EH (cell line): Measurements from ENCODE around the gene ETV6.
A peak's percentile ranks its signal among the peaks of the same experiment; 100 is the strongest.

ENCODE experiments used
- DNase-seq: peaks from one replicate; pipeline ENCODE4 v3.0.0-alpha.2; 2015; ENCODE audit warnings: low read depth

ETV6 gene

GRCh38 chr12:11827091-11828061 is 177.9 kb downstream of the ETV6 start:
- peak; percentile 39 for DNase-seq

- no peak for DNase-seq
These were observed 180.3 kb downstream of the ETV6 start for GRCh38 chr12:11829764-11830194.

- no peak for DNase-seq
These were observed 180.9 kb downstream of the ETV6 start for GRCh38 chr12:11830307-11830801.

GRCh38 chr12:11832093-11832492 is 182.6 kb downstream of the ETV6 start:
- no peak for DNase-seq

- DNase-seq, result peak; percentile 9
These were observed 183.9 kb downstream of the ETV6 start for GRCh38 chr12:11833174-11833895.

- peak; percentile 63 for DNase-seq
These were observed 184.8 kb downstream of the ETV6 start for GRCh38 chr12:11834104-11834812.

- DNase-seq, result peak; percentile 7
These were observed 185.5 kb downstream of the ETV6 start for GRCh38 chr12:11834931-11835330.

DNA sequence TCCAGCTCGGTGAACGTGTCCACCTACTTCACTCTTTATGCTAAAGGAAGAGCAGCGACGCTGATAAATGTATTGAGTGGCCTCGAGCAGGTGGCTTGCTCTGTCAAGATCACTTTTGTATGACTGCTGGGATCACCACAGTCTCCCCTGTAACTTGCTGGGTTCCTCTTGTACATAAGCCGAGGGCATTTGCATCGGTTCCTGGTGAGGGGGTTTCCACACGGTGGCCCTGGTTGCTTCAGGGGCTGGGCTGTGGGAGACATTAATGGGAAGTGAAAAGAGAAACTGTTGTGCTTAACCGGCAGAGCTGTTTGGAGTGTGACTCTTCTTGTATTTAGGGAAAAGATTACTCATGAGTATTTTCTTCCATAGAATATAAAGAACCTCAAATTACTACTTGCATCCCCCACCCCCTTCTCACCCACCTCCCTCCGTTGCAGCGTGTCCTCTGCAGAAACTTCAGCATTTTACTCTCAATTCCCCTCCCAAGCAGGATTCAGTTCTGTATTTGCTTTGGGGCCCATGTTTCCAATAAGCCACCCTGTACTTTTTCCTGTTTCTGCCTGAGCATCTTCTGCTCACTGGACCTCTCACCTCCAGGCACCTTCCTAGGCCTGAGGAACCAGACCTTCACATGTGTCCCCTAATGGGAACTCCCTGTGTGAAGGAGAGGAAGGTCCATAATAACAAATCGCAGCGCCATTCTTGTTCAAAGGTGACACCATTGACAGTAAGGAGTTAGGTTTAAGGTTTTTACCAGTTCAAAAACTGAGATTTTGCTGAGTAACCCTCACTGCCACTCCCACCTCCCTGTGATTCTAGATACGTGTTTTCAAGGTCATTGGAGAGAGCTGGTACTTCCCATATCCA is 187.0 kb downstream of the ETV6 start:
- DNase-seq, result no peak

DNA sequence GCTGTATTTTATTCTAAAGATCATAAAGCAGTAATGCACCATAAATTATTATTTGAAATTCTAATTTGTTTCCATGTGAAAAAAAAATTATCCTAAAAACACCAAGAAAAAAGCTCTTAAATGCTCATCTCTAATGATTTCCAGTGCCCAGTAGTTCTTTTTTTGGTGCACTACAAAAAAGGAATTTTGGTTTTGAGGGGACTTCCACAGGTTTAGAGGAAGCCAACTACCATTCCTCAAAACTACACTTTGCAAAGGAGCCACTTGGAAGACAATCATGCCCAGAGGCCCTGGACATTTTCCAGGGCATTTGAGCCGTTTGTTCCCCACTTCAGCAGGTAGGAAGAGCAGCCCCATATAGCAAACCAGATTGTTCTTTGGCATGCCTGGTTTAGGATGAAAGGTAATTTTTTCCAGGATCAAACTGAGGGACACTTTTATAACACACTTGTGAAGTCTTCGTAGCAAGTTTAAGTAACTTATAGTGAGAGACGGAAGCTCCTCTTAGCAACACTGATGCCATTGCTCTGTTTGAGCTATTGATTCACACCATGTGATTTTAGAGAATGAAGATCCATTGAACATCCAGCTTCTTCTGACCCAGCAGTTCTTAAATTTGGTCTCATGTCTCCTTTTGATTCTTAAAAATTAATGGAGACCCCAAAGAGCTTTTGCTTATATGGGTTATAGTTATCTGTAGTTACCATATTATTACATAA is 187.9 kb downstream of the ETV6 start:
- DNase-seq, result no peak

- no peak for DNase-seq
These were observed 188.9 kb downstream of the ETV6 start for GRCh38 chr12:11838403-11838802.

- peak; percentile 53 for DNase-seq
These were observed 189.7 kb downstream of the ETV6 start for GRCh38 chr12:11839091-11839641.

DNA sequence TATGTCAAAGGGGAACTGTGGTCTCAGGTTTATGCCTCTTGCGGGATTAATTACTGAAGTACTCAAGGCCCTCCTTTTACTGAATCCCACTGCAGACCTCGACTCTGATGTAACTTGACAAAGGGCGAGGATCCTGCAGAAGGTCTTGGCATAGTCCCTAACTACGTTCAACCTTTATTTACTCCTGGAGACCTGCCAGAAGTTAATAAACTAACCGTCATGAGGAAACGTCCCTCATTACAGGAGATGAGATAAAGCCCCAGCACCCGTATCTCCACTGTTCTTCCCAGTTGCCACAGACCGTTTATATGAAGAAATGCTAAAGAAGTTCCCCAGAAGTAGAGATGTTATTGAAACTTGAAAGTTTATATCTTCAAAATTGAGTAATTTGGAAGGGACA is 190.9 kb downstream of the ETV6 start:
- no peak for DNase-seq

- no peak for DNase-seq
These were observed 197.0 kb downstream of the ETV6 start for GRCh38 chr12:11846488-11846887.

- DNase-seq, result no peak
These were observed 198.1 kb downstream of the ETV6 start for GRCh38 chr12:11847539-11847938.

DNA sequence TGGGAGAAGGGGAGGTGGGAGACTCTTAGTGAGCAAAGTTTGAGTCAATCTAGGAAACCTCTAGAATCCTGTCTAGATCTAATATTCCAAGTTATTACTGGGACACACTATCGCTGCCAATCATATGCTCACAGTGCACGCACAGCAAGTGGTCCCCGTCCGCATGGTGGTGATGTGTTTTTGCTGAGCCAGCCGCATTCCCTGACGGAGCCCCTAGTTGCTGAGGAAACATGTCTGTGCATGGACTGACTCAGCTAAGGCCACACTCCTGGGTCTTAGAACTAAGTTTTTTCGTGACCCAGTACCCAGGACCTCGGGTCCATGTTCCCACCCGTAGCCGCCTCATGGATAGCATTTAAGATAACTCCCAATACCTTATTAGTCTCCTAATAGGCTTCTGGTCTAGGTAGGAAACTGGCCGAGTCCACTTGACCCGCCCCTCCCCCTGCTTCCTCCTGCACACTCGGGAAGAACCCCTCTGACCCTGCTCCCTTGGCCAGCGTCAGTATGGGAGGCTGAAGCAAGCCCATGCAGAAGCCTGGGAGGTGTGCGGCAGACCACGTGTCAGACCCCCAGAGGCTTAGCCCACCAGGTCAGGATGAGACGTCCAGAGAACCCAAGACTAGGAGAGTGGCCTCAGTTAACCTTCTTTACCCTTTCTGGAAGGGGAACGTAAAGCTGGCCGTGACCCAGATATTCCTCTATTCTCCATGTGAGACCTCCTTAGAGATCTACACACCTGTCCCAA is 200.5 kb downstream of the ETV6 start:
- no peak for DNase-seq

DNA sequence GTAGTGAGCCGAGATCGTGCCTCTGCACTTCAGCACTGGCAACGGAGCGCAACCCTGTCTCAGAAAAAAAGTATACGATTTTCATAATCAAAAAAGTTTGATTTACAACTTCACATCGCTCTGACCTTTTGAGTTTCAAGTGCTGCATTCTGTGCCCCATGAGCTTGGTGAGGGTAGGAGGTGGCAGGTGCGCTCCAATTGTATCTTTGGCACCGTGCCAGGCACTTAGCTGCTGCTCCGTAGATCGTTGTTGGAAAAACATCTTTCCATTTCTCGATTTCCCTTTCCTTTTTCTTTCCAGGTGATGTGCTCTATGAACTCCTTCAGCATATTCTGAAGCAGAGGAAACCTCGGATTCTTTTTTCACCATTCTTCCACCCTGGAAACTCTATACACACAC is 203.7 kb downstream of the ETV6 start:
- DNase-seq, result no peak

GRCh38 chr12:11854011-11854499 is 204.6 kb downstream of the ETV6 start:
- no peak for DNase-seq

- no peak for DNase-seq
These were observed 206.5 kb downstream of the ETV6 start for GRCh38 chr12:11855983-11856374.

GRCh38 chr12:11856971-11857370 is 207.5 kb downstream of the ETV6 start:
- DNase-seq, result no peak
